Measurements from ENCODE around the gene PPT2. TPM values are rescaled to one million over a fixed set of nuclear protein-coding genes. Genes with fewer than 3 reads are reported as not detected.

PPT2 gene
- total and polyA plus RNA-seq, 2 of the 8 experiments (the other 6 are each of a cell fraction or from before 2014, with no cell fraction given), result 24.1 to 39.5 TPM

- H3K4me1 ChIP-seq (replicated peaks in 1 of 4; ENCODE audit: control insufficient read depth in 3 of 4, insufficient read depth in 4 of 4, low read length in 3 of 4), result peaks cover 2 to 26% (median 16%) of the 10 kb centered on the region in 4 experiments
- peak overlapping the region; percentile 80 for H3K4ac ChIP-seq (replicated peaks; ENCODE audit: insufficient read length, low read depth, low read length)
- H3K14ac ChIP-seq (ENCODE audit: insufficient read length), result no peak overlapping the region
- H2AFZ ChIP-seq (ENCODE audit: low read length), result no peak overlapping the region
- FAIRE-seq (no peak), DNase-seq (ENCODE audit: low read depth in 1 of 2, low spot score in 2 of 2) (no peak)
- peak overlapping the region; percentile 81 to 90 for H3K4me2 ChIP-seq (ENCODE audit: insufficient read depth in 1 of 2, low read depth in 2 of 2, low read length in 2 of 2)
- H3K36me3 ChIP-seq (ENCODE audit: control insufficient read depth in 2 of 4, insufficient read depth in 4 of 4, low read length in 3 of 4), result peaks cover 2 to 18% (median 14%) of the 10 kb centered on the region in 4 experiments; a peak in 7 of 8 replicates
- no peak overlapping the region for H3K23ac ChIP-seq (ENCODE audit: insufficient read length)
- H2BK15ac ChIP-seq (ENCODE audit: low read length), result no peak overlapping the region
- no peak overlapping the region for H2AK5ac ChIP-seq (ENCODE audit: low read depth, low read length)
- no peak overlapping the region for H3K56ac ChIP-seq (replicated peaks; ENCODE audit: insufficient read length, low read depth, low read length)
- peak overlapping the region; percentile 52; the same call in 1 of the 2 replicates for H2BK5ac ChIP-seq (ENCODE audit: low read depth, low read length)
- POLR2A ChIA-PET (ENCODE audit: partially characterized antibody), result interaction anchor here (1.0 to 13.3 kb wide), 6 partner anchors 10 to 37 kb away, joined by 3 to 194 read pairs (median 3); partner anchors contain the start of genes AGPAT1, PRRT1 and RNF5
- H3K79me2 ChIP-seq (ENCODE audit: control insufficient read depth in 1 of 2, insufficient read depth in 2 of 2, low read length in 2 of 2), result peaks cover 0 to 13% of the 10 kb centered on the region in 2 experiments; a peak in 2 of 4 replicates
- H3K9me3 ChIP-seq (ENCODE audit: insufficient read depth in 2 of 2, low read depth in 1 of 2, low read length in 1 of 2), result no peaks in the 10 kb centered on the region
- CTCF ChIA-PET (ENCODE audit: partially characterized antibody), result interaction anchor here (0.5 to 3.2 kb wide), 11 partner anchors 9 to 98 kb away, joined by 3 to 13 read pairs (median 4); partner anchors contain the start of genes AGPAT1 and PRRT1
- H4K91ac ChIP-seq (replicated peaks; ENCODE audit: insufficient read length, low read length), result peak overlapping the region; percentile 7
- no peak overlapping the region for H4K5ac ChIP-seq (ENCODE audit: insufficient read length, low read depth, low read length)
- no peak for TF ChIP-seq RFX5 (IDR thresholded peaks at IDR 0.05; ENCODE audit: borderline replicate concordance, low read depth, low read length)
- no peak for TF ChIP-seq CBX5 (IDR thresholded peaks at IDR 0.05; ENCODE audit: low read depth, low read length)
- no peak for TF ChIP-seq RXRA (IDR thresholded peaks at IDR 0.05; ENCODE audit: insufficient read depth, low read depth, low read length)
- H3K27ac ChIP-seq (ENCODE audit: low read depth, low read length), result peak overlapping the region; percentile 54
- no peaks in the 10 kb centered on the region for H3K27me3 ChIP-seq (replicated peaks in 1 of 4; ENCODE audit: control insufficient read depth in 3 of 4, extremely low read depth in 1 of 4, insufficient read depth in 3 of 4, low read length in 3 of 4)
- H2BK12ac ChIP-seq (ENCODE audit: low read depth, low read length), result no peak overlapping the region
- H2BK20ac ChIP-seq (ENCODE audit: low read length), result no peak overlapping the region
- H3K79me1 ChIP-seq (ENCODE audit: low read depth, low read length), result peaks cover 2% of the 10 kb centered on the region; the same call in 1 of the 2 replicates
- 26% methylated on average over 8 of the region's 10 CpGs; no CpG with 5 or more reads in 1 of the 2 experiments for WGBS, 2 experiments (ENCODE audit: extremely low coverage in 1 of 2, insufficient coverage in 1 of 2, insufficient read length in 1 of 2, insufficient replicate concordance in 2 of 2, low coverage in 1 of 2, low lambda C conversion rate in 2 of 2, missing lambda C conversion rate in 1 of 2)
- H3K9ac ChIP-seq (replicated peaks in 1 of 4; ENCODE audit: extremely low read depth in 1 of 4, low read depth in 3 of 4, low read length in 3 of 4), result peak overlapping the region; percentile 38 to 80 (median 56); a peak in 5 of 7 replicates
- peaks cover 5% of the 10 kb centered on the region for H3K23me2 ChIP-seq (ENCODE audit: low read depth, low read length)
- no peak overlapping the region for H2BK120ac ChIP-seq (replicated peaks; ENCODE audit: low read depth, low read length)
- H3K4me3 ChIP-seq (ENCODE audit: extremely low read depth in 1 of 4, insufficient read depth in 2 of 4, low read depth in 3 of 4, low read length in 4 of 4), result peak overlapping the region; percentile 30 to 87 (median 64)
- H3K18ac ChIP-seq (ENCODE audit: extremely low read depth, low read length), result peak overlapping the region; percentile 32
- H4K20me1 ChIP-seq (replicated peaks in 1 of 2; ENCODE audit: control insufficient read depth in 1 of 2, insufficient read depth in 2 of 2, low read length in 2 of 2), result peaks cover 0 to 3% of the 10 kb centered on the region in 2 experiments
- H4K8ac ChIP-seq (ENCODE audit: extremely low read depth, insufficient read depth, low read length), result no peak overlapping the region; the same call in 1 of the 2 replicates
These were observed 35.3 kb downstream of the PPT2 start for GRCh38 chr6:32189069-32189741.

Data from H1 (cell line).